Suprapubic skin (tissue), 3 donors: ENCODE data around the gene C11orf21.

Source experiments
- CTCF ChIP-seq, 2 donors: fragments of 200-600 bp in 1 of 2; fragments of 450-650 bp in 1 of 2; sonication (generic) in 1 of 2; IDR thresholded peaks; one replicate each; pipeline ENCODE4 v1.5.1; 2016 to 2019; ENCODE audit warnings: antibody characterized with exemption in 2 of 2, mild to moderate bottlenecking in 1 of 2, moderate library complexity in 1 of 2
- EP300 ChIP-seq: sonication (generic); formaldehyde crosslinking; IDR thresholded peaks from one replicate; pipeline ENCODE4 v1.6.1; 2017; ENCODE audit warnings: antibody characterized with exemption
- POLR2A ChIP-seq, 2 donors: fragments of 450-650 bp; IDR thresholded peaks; one replicate each; pipeline ENCODE4 v1.6.1; 2017; ENCODE audit warnings: antibody characterized with exemption in 2 of 2, mild to moderate bottlenecking in 2 of 2, moderate library complexity in 2 of 2

DNA sequence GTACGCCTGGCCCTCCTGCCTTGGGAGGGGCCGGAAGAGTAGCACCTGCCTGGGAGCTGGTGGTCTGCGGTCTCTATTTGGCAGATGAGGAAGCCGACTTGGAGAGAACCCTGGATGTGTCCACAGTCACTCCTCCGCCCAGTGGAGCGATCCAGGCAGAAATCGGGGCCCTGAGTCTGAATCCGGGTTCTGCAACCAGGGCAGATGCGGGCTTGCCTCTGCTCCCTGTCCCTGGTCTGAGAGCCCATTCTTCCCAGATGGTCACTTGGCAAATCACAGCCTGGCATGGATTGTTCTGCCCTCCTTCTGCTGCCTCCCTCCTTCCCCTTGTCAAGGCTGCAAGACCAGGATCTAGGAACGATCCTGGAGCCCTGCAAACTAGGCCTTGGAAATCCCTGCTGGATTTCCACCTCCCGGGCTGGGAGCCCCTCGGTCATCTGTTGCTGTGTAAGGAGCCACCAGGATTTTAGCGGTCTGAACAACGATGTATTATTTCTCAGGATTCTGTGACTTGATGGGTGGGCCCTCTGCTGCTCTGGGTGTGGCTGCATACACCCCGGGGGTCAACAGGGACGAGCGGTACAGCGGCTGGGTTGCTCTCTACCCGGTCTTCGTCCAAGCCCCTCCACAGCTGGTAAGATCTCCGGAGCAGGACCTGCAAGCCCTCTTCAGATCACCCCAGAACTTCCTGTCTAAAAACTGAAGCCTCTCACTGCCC is 29.3 kb downstream of the C11orf21 start:
- TF ChIP-seq POLR2A (IDR thresholded peaks at IDR 0.05) (no peak), CTCF (IDR thresholded peaks at IDR 0.05) (no peak), EP300 (no peak)
